GM21381 (cell line): ENCODE results near the gene GRM2.
A peak's percentile ranks its signal among the peaks of the same experiment; 100 is the strongest.

ENCODE experiments used
- ATAC-seq: cut with Tn5 transposase; IDR thresholded peaks from one replicate; pipeline ENCODE4 v1.9.1; 2021; ENCODE audit warnings: mild to moderate bottlenecking, moderate library complexity; ENCODE audit not compliant: unreplicated experiment

Gene GRM2

GRCh38 chr3:51680196-51680595 lies 26.7 kb upstream of the GRM2 start:
- ATAC-seq: no peak

- ATAC-seq: no peak
Observed at GRCh38 chr3:51680663-51681230, 26.1 kb upstream of the GRM2 start.

DNA sequence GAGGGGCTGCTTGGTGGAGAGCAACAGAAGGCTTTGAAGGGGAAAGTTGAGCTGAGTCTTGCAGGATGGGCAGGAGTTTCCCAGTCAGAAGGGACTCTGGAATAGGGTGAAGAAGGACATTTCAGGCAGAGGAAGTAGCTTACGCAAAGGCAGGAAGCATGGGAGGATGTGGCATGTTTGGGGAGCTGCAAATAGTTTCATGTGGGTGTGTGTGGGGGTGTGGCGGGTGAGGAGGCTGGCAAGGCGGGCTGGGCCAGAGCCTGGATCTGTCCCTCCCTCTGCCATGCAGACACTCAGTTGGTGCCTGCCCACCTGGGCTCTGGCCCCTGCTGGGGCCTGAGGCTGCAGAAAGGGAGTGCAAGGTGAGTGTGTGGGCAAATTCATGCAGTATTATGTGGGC lies 25.4 kb upstream of the GRM2 start:
- ATAC-seq: peak; percentile 37

DNA sequence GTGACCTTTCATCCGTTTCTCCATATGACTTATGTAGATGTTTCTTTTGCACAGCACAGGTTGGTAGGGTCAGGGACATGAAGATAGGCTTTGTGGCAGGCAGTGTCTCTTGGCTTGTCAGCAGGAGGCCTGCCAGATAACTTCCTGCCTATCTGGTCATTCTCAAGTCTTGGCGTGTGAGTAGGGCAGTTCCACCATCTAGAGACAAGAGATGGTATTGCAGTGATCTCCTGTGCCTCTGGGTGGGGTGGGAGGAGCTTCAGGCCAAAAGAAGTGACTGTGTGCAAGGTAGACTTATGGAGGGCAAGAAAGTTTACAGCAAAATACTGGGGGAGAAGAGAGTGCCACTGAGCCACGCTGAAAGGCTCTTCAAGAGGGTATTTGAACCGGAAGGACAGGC lies 24.8 kb upstream of the GRM2 start:
- peak; percentile 69 for ATAC-seq

- no peak for ATAC-seq
Observed at GRCh38 chr3:51682526-51682925, 24.3 kb upstream of the GRM2 start.

DNA sequence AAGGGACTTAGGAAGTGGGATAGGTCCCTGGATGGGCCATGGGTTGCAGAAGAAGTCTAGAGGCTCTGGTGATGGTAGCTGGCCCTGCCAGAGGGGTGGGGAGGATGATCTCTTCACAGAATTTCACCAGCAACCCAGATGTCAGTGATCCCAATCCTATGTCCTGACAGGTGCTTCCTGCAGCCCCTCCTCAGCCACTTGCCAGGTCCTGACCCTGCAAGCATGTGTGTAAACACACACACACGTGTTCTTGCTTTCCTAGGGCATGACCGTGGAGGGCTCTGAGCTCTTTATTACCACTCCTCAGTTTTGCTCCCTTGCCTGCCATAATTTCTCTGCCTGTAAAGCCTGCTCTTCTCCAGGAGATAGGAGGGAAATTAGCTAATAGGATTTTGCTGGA lies 23.3 kb upstream of the GRM2 start:
- ATAC-seq: no peak

DNA sequence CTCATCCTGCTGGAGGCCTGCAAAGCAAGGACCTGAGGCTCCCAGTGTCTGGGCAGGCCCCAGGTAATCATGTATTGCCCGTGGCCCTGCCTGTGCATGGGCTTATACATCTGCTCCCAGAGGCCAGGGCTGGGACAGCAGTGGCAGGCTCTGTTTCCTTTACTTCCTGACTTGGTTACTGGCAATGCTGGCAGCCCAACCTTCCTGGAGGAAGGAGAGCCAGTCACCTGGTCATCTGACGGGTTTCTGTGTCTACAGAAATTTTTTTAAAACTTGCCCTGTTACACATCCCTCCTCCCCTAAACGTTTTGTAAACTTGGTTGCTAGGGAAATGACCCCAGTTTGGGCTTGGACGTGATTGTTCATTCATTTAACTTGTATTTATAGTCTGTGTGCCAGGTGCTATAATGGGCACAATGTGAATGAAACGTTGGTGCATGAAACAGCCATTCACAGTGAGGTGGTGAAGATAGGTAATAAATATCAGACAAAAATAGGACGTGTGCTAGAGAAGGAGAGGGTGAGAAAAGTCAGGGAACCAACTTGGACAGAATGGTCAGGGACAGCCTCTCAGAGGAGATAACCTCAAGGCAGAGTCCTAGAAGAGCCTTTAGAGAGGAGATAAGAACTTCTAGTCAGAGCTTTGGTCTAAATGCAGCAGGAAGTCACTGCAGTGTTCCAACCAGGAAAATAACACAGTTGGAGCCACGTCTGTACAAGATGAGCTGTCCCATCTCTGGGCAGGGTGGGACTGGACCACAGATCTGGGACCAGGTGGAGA lies 21.7 kb upstream of the GRM2 start:
- no peak for ATAC-seq

GRCh38 chr3:51686056-51686455 lies 20.8 kb upstream of the GRM2 start:
- ATAC-seq: no peak

DNA sequence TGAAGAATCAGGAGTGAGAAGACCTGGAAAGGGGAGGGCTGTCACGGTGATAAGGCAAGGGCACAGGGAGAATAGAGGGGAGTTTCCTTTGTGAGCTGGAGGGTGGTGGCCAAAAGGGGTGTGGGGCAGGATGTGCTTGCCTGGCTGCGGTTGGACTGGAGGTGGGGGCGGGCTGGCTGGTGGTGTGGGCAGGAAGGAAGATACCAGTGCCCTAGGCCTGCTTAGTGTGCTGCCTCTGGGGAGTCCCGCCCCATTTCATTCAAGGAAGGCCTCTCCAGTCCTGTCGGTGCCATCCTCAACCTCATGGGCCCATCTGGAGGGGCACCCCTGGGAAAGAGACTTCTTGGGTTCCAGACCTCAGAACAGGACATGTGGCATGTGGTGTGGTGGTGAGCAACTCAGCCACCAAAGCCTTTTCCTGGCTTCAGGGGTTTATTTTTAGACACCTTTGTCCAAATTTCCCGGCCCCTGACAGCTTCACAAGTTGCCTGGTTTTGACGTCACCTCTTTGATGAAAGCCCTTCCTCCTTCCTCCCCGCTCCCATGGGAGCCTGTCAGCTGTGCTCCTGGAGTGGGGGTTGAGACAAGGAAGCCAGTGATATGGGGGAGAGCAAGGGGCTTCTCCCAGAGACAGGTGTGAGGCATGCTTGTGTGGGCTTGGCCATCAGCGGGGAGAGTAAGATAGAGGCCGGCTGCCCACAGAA lies 20.2 kb upstream of the GRM2 start:
- ATAC-seq: peak; percentile 50

DNA sequence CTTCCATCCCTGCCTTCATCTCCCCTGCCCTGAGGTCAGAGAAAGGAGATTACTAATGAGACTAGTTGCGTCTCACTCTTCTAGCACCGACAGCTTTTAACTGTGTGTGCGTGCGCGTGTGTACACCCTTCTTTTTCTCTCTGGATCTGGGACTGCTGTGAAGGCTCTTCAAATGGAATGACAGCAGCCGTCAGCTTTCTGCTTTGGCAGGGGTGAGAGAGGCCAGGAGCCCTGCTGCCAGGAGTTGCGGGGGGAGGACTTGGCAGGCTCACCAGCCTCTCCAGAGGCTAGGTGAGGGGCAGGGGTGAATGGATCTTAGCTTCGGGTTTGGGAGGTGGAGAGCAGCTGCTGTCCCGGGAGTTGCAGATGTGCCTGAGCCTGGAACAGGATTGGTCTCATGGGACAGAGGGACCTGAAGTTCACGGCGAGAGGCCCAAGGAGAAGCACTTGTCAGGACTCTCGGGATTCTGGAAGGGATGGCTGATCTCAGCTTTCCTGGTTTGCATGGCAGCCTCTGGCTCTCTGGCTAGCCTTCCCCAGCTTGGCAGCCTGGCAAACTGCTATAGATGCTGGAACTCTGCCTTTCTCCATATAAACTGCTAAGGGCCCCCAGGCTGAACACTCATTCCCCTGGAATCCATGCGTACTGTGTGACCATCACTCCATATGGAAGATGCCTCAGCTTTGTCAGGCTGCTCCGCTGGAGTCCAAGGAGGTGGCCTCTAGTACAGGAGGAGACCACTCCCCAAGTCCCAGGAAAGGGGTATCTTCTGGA lies 19.2 kb upstream of the GRM2 start:
- ATAC-seq: no peak

DNA sequence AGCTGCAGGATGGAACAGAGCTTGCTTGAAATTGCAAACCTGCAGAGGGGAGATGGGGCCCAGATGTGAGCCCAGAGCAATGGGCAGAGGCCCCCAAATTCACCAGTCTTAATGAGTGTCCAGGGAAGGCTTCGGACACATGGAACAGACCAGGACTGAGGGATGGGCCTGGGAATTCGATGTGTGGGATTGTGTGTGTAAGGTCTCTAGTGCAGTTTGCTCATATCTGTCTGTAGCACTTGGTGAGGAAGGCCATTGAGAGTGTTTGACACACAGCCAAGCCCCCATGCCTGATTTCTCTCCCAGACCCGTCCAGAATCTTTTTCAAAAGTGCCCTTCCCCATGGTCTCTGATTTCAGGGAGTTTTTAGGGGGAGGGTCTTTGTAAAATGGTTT lies 18.7 kb upstream of the GRM2 start:
- ATAC-seq: no peak

GRCh38 chr3:51691021-51691420 lies 15.8 kb upstream of the GRM2 start:
- ATAC-seq: no peak

GRCh38 chr3:51691949-51692348 lies 14.9 kb upstream of the GRM2 start:
- no peak for ATAC-seq

DNA sequence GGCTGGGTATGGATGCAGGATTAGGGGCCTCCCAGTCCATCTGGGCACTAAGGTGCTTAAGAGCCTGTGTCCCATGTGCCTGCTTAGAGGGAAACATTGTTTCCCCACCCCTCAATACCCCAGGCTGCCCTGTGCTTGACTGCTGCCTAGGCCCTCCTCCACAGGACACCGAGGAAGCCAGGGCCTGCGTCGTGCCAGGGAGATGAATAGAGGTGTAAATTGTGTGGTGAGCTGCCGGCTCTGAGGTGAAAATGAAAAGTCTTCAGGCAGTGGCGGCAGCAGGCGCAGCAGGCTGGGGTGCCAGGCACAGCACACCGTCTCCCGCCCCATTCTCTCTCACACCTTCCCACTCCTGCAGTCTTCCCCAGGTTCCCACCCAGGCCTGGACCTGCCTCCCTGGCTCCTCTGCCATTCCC lies 13.9 kb upstream of the GRM2 start:
- ATAC-seq: no peak

GRCh38 chr3:51696954-51697353 lies 9.9 kb upstream of the GRM2 start:
- ATAC-seq: no peak

DNA sequence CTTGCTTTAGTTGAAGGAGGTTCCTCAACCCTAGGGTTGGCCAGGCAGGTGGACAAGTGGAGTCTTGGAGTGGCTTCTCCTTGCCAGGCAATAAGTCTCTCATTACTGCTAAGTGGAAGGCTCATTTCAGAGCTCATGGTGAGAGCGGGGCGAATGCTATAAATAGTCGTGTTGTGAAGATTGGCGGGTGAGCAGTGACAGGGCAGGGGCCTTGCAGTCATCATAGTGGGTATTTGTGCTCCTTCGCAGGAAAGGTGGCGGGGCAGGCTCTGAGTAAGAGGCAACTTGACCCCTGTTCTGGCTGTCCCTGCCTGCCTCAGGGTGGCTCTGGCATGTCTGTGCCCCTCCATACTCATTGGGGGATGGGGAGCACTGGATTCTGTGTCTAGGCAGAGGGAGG lies 8.7 kb upstream of the GRM2 start:
- ATAC-seq: no peak

- no peak for ATAC-seq
Observed at GRCh38 chr3:51700403-51700802, 6.5 kb upstream of the GRM2 start.

DNA sequence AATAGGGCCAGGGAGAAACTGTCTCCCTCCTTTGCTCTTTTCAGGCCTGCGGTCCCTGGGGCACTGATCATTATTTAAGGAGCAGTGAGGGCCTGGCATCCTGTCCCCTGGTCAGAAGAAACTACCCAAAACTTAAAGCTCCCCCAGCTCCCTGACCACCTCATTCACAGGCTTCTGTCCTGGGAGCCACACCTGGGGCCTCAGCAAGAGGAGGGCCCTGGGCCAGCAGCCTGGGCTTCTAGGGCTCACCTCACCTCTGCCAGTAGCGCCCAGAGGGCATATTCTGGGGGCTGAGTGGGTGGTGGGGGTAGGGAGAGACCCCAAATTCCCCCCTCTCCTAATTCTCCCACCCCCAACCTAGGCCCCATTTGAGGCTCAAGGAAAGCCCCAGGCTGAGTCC lies 4.7 kb upstream of the GRM2 start:
- no peak for ATAC-seq

DNA sequence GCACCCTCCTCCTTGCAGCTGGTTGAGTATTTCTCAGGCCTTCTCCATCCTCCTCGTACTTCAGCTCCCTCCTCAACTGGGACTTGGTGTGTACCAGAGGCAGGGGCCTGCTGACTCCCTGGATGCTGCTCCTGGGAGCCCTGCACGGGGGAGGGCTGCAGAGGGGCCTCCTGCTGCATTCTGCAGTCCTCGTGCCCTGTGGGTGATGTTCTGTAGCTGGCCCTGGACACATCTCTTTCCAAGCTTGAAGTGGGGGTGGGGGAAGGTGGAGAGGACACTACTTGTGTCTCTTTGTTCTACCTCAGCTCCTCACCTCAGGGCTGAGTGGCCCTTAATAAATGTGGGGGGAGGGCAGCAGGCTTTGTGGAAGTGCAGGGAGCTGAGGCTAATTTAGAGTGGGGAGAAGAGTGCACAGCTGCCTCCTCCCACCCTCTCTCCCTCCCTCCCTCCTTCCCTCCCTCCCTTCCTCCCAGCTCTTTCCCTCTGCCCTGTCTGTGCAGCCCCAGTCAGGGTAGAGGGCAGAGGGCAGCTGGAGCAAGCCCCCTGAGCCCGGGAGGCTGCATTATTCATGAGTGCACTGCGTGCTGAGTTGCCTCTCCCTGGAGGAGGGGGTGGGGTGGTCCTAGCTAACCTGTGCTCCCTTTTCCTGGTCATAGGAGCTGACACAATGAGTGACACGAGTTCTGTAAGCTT lies 3.7 kb upstream of the GRM2 start:
- no peak for ATAC-seq

- ATAC-seq: no peak
Observed at GRCh38 chr3:51703761-51704510, 2.9 kb upstream of the GRM2 start.
